Neural progenitor cell (in vitro differentiated cells): Measurements from ENCODE around the gene NF1.

Experiments
- EZH2 ChIP-seq: fragments of 200-600 bp; sonication (generic); IDR thresholded peaks from 2 replicates; pipeline ENCODE4 v1.6.1; 2017; ENCODE audit warnings: antibody characterized with exemption, mild to moderate bottlenecking, moderate library complexity
- TF ChIP-seq, protein P1 (sequence below): fragments of 200-600 bp; sonication (generic); IDR thresholded peaks from 2 replicates; pipeline ENCODE4 v1.5.1; 2017; ENCODE audit warnings: antibody characterized with exemption, mild to moderate bottlenecking

DNA sequence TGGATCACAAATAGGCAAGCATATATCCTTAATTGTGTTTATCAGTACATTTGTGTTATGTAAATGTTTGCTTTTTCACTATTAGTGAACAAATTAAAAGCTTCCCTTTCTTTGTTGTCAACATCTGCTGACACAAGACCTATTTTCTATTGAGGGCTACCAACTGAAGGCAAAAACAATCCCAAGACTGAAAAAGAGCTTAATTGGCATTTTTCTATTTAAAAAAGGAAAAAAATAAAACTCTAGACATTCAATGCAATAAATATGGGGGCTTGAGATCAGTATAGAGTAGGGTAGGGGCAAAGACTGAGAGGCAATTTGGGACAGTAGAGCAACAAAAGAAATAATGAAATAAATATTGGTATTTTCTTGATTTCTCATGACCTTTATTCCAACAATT, 178.0 kb downstream of the NF1 start:
- TF ChIP-seq, protein P1, sequence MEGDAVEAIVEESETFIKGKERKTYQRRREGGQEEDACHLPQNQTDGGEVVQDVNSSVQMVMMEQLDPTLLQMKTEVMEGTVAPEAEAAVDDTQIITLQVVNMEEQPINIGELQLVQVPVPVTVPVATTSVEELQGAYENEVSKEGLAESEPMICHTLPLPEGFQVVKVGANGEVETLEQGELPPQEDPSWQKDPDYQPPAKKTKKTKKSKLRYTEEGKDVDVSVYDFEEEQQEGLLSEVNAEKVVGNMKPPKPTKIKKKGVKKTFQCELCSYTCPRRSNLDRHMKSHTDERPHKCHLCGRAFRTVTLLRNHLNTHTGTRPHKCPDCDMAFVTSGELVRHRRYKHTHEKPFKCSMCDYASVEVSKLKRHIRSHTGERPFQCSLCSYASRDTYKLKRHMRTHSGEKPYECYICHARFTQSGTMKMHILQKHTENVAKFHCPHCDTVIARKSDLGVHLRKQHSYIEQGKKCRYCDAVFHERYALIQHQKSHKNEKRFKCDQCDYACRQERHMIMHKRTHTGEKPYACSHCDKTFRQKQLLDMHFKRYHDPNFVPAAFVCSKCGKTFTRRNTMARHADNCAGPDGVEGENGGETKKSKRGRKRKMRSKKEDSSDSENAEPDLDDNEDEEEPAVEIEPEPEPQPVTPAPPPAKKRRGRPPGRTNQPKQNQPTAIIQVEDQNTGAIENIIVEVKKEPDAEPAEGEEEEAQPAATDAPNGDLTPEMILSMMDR = no peak
- TF ChIP-seq EZH2 = no peak
